Measurements from ENCODE around the gene INPP5D.

Gene INPP5D

GRCh38 chr2:233036162-233036838, 23.8 kb upstream of the INPP5D start:
- peak overlapping the region; percentile 40; the same call in 1 of the 2 replicates for H3K27ac ChIP-seq
- ChIA-PET POLR2A (ENCODE audit: low non-redundant PET) (no interaction called here), CTCF (no interaction called here)
- DNase-seq (ENCODE audit: low spot score): no peak
- TF ChIP-seq CTCF (conservative IDR thresholded peaks at IDR 0.05; ENCODE audit: low read depth): no peak

- ChIA-PET POLR2A (ENCODE audit: low non-redundant PET) (no interaction called here), CTCF (no interaction called here)
Observed at GRCh38 chr2:233037078-233037477, 23.1 kb upstream of the INPP5D start.

GRCh38 chr2:233039212-233039845, 20.8 kb upstream of the INPP5D start:
- no peak for DNase-seq (ENCODE audit: low spot score)
- no peak overlapping the region for H3K27ac ChIP-seq
- ChIA-PET CTCF (interaction anchor here (1.8 kb wide), 1 partner anchor 15 kb away, joined by 11 read pairs; no protein-coding TSS in a partner anchor), POLR2A (ENCODE audit: low non-redundant PET) (interaction anchor here (0.6 kb wide), 1 partner anchor 28 kb away, joined by 3 read pairs; no protein-coding TSS in a partner anchor)
- no peak for TF ChIP-seq CTCF (conservative IDR thresholded peaks at IDR 0.05; ENCODE audit: low read depth)

More at GRCh38 chr2:233037078-233037477, 23.1 kb upstream of the INPP5D start:
- no peak for TF ChIP-seq CTCF (conservative IDR thresholded peaks at IDR 0.05; ENCODE audit: low read depth)
- H3K27ac ChIP-seq: peak overlapping the region; percentile 40; the same call in 1 of the 2 replicates
- peak; percentile 30 for DNase-seq (ENCODE audit: low spot score)

GRCh38 chr2:233039846-233040530, 20.2 kb upstream of the INPP5D start:
- no peak overlapping the region for H3K27ac ChIP-seq
- no peak for DNase-seq (ENCODE audit: low spot score)
- POLR2A ChIA-PET (ENCODE audit: low non-redundant PET): no interaction called here
- no peak for TF ChIP-seq CTCF (conservative IDR thresholded peaks at IDR 0.05; ENCODE audit: low read depth)
- CTCF ChIA-PET: no interaction called here

- no peak for TF ChIP-seq CTCF (conservative IDR thresholded peaks at IDR 0.05; ENCODE audit: low read depth)
- ChIA-PET POLR2A (ENCODE audit: low non-redundant PET) (no interaction called here), CTCF (no interaction called here)
- no peak for DNase-seq (ENCODE audit: low spot score)
- H3K27ac ChIP-seq: no peak overlapping the region
Observed at GRCh38 chr2:233040571-233040970, 19.6 kb upstream of the INPP5D start.

GRCh38 chr2:233041722-233042323, 18.3 kb upstream of the INPP5D start:
- no peak overlapping the region for H3K27ac ChIP-seq
- POLR2A ChIA-PET (ENCODE audit: low non-redundant PET): no interaction called here
- DNase-seq (ENCODE audit: low spot score): no peak
- CTCF ChIA-PET: interaction anchor here (0.6 kb wide), 1 partner anchor 179 kb away, joined by 4 read pairs; no protein-coding TSS in a partner anchor
- no peak for TF ChIP-seq CTCF (conservative IDR thresholded peaks at IDR 0.05; ENCODE audit: low read depth)
